Measurements from ENCODE around the gene MESP2. TPM values are rescaled to one million over a fixed set of nuclear protein-coding genes. Genes with fewer than 3 reads are reported as not detected.

Gene MESP2
- total RNA-seq, 1 donor from 2014 or later, result not detected

- no peak for TF ChIP-seq CTCF (conservative IDR thresholded peaks at IDR 0.05)
- DNase-seq (ENCODE audit: extremely low spot score, unreplicated experiment), result no peak
- peaks cover 7% of the 10 kb centered on the region for H3K27me3 Mint-ChIP-seq
These were observed 19.2 kb upstream of the MESP2 start for GRCh38 chr15:89756897-89757296.

GRCh38 chr15:89758283-89758682, 17.8 kb upstream of the MESP2 start:
- no peaks in the 10 kb centered on the region for H3K9me3 Mint-ChIP-seq
- no peak overlapping the region for H3K27ac Mint-ChIP-seq
- no peak for TF ChIP-seq CTCF (conservative IDR thresholded peaks at IDR 0.05)
- H3K27me3 Mint-ChIP-seq, result peaks cover 5% of the 10 kb centered on the region
- no peaks in the 10 kb centered on the region for H3K36me3 Mint-ChIP-seq
- H3K4me3 Mint-ChIP-seq, result no peak overlapping the region
- peaks cover 7% of the 10 kb centered on the region for H3K4me1 Mint-ChIP-seq (ENCODE audit: unreplicated experiment)
- no peak for DNase-seq (ENCODE audit: extremely low spot score, unreplicated experiment)

More at GRCh38 chr15:89756897-89757296, 19.2 kb upstream of the MESP2 start:
- Mint-ChIP-seq H3K36me3 (no peaks in the 10 kb centered on the region), H3K4me3 (no peak overlapping the region), H3K4me1 (ENCODE audit: unreplicated experiment) (peaks cover 11% of the 10 kb centered on the region), H3K27ac (no peak overlapping the region), H3K9me3 (no peaks in the 10 kb centered on the region)

- H3K27me3 Mint-ChIP-seq, result peaks cover 5% of the 10 kb centered on the region
- H3K36me3 Mint-ChIP-seq, result no peaks in the 10 kb centered on the region
These were observed 17.2 kb upstream of the MESP2 start for GRCh38 chr15:89758981-89759380.

GRCh38 chr15:89759835-89760234, 16.3 kb upstream of the MESP2 start:
- H3K4me1 Mint-ChIP-seq (ENCODE audit: unreplicated experiment), result peaks cover 7% of the 10 kb centered on the region
- no peaks in the 10 kb centered on the region for H3K36me3 Mint-ChIP-seq
- no peak for DNase-seq (ENCODE audit: extremely low spot score, unreplicated experiment)
- no peak for TF ChIP-seq CTCF (conservative IDR thresholded peaks at IDR 0.05)
- H3K9me3 Mint-ChIP-seq, result no peaks in the 10 kb centered on the region
- H3K27me3 Mint-ChIP-seq, result peaks cover under 1% of the 10 kb centered on the region
- H3K4me3 Mint-ChIP-seq, result no peak overlapping the region
- H3K27ac Mint-ChIP-seq, result no peak overlapping the region

More at GRCh38 chr15:89758981-89759380, 17.2 kb upstream of the MESP2 start:
- H3K9me3 Mint-ChIP-seq, result no peaks in the 10 kb centered on the region
- DNase-seq (ENCODE audit: extremely low spot score, unreplicated experiment), result no peak
- H3K4me3 Mint-ChIP-seq, result no peak overlapping the region
- TF ChIP-seq CTCF (conservative IDR thresholded peaks at IDR 0.05), result no peak
- peaks cover 7% of the 10 kb centered on the region for H3K4me1 Mint-ChIP-seq (ENCODE audit: unreplicated experiment)
- H3K27ac Mint-ChIP-seq, result no peak overlapping the region

- TF ChIP-seq CTCF (conservative IDR thresholded peaks at IDR 0.05), result peak; percentile 94
- Mint-ChIP-seq H3K9me3 (no peaks in the 10 kb centered on the region), H3K4me3 (no peak overlapping the region), H3K27me3 (no peaks in the 10 kb centered on the region), H3K27ac (no peak overlapping the region), H3K36me3 (no peaks in the 10 kb centered on the region), H3K4me1 (ENCODE audit: unreplicated experiment) (peaks cover 7% of the 10 kb centered on the region)
- DNase-seq (ENCODE audit: extremely low spot score, unreplicated experiment), result peak; percentile 86
These were observed 15.7 kb upstream of the MESP2 start for GRCh38 chr15:89760303-89761008.

All from type B pancreatic cell (in vitro differentiated cells).